ENCODE measurements around the gene SNURF. TPM values are rescaled to one million over a fixed set of nuclear protein-coding genes. Genes with fewer than 3 reads are reported as not detected.
"Not testable (repeated sequence)": the region's sequence is repeated elsewhere in the genome, so short reads cannot be mapped to it uniquely, and the experiment has no call there.

Gene SNURF
- total RNA-seq, 1 donor from 2014 or later, result 21.3 TPM

DNA sequence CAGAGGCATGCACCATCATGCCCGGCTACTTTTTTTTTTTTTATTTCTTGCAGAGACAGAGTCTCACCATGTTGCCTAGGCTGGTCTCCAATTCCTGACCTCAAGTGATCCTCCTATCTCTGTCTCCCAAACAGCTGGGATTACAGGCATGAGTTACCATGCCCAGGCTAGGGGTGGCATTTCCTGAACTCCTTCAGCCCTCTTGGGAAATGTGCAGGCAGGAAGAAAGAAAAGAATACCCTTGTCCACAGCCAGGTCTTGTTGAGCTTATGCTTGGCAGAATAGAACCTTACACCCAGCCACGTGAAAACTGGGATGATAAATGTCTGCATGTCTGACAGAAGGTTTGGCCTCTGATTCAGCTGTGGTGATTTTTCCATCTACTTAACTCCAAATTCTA, 30.2 kb upstream of the SNURF start:
- DNase-seq (no peak), ATAC-seq (no peak)
- TF ChIP-seq, protein P1, sequence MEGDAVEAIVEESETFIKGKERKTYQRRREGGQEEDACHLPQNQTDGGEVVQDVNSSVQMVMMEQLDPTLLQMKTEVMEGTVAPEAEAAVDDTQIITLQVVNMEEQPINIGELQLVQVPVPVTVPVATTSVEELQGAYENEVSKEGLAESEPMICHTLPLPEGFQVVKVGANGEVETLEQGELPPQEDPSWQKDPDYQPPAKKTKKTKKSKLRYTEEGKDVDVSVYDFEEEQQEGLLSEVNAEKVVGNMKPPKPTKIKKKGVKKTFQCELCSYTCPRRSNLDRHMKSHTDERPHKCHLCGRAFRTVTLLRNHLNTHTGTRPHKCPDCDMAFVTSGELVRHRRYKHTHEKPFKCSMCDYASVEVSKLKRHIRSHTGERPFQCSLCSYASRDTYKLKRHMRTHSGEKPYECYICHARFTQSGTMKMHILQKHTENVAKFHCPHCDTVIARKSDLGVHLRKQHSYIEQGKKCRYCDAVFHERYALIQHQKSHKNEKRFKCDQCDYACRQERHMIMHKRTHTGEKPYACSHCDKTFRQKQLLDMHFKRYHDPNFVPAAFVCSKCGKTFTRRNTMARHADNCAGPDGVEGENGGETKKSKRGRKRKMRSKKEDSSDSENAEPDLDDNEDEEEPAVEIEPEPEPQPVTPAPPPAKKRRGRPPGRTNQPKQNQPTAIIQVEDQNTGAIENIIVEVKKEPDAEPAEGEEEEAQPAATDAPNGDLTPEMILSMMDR (IDR thresholded peaks at IDR 0.05), result no peak
- Histone ChIP-seq H3K27me3 (ENCODE audit: low read depth) (no peaks in the 10 kb centered on the region), H3K4me3 (no peak overlapping the region), H3K9me3 (no peaks in the 10 kb centered on the region), H3K4me1 (no peaks in the 10 kb centered on the region), H3K36me3 (no peaks in the 10 kb centered on the region), H3K27ac (no peak overlapping the region)
- intact Hi-C loops (cut with DNase I), result no loop called here

DNA sequence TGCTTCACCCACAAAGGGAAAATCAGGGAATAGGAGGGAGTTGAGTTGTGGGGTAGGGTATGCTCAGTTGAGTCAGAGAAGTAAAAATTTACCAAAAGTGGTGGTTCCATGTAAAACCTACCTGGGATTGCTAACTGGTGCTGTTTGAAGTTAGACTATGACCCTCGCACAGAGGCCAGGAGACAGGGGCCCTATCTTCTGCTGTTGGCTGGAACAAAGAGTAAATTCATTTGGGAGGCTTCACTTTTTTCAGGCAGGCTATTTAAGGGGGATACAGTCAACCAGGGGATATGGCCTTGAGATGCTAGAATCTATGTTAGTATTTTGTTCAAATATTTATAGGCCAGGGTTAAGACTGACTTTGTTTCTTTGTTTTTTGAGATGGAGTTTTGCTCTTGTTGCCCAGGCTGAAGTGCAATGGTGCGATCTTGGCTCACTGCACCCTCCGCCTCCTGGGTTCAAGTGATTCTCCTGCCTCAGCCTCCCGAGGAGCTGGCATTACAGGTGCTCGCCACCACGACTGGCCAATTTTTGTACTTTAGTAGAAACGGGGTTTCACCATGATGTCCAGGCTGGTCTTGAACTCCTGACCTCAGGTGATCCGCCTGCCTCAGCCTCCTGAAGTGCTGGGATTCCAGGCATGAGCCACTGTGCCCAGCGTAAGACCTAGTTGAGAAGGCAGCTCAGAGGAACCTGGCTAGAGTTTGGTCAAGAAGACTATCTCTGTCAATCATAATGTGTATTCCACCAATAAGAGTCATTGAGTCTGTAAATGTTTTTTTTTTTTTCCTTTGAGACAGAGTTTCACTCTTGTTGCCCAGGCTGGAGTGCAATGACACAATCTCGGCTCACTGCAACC, 22.7 kb upstream of the SNURF start:
- H3K4me3 ChIP-seq; intact Hi-C loops (cut with DNase I); ATAC-seq; H3K4me1 ChIP-seq; H3K36me3 ChIP-seq; H3K9me3 ChIP-seq; H3K27ac ChIP-seq; DNase-seq; H3K27me3 ChIP-seq (ENCODE audit: low read depth): not testable (repeated sequence)

DNA sequence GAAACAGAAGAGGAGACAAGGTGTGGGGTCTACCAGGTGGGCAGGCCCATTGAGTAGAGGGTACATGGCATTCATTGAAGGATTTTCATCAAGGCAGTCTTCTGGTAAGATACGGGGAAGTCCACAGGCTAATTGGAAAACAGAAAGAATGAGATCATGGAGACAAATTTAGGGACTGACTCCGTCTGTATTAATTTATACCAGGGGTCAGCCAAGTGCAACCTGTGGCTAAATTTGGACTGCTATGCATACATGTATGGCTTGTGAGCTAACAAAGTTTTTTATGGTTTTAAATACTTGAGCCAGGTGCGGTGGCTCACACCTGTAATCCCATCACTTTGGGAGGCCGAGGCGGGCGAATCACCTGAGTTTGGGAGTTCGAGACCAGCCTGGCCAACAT, 21.1 kb upstream of the SNURF start:
- peaks cover 5% of the 10 kb centered on the region for H3K9me3 ChIP-seq
- TF ChIP-seq, protein P1 (IDR thresholded peaks at IDR 0.05), result no peak
- intact Hi-C loops (cut with DNase I), result no loop called here
- H3K27ac ChIP-seq, result no peak overlapping the region
- ATAC-seq, result no peak
- no peaks in the 10 kb centered on the region for H3K4me1 ChIP-seq
- H3K36me3 ChIP-seq, result no peaks in the 10 kb centered on the region
- H3K27me3 ChIP-seq (ENCODE audit: low read depth), result no peaks in the 10 kb centered on the region
- DNase-seq, result no peak
- H3K4me3 ChIP-seq, result no peak overlapping the region

DNA sequence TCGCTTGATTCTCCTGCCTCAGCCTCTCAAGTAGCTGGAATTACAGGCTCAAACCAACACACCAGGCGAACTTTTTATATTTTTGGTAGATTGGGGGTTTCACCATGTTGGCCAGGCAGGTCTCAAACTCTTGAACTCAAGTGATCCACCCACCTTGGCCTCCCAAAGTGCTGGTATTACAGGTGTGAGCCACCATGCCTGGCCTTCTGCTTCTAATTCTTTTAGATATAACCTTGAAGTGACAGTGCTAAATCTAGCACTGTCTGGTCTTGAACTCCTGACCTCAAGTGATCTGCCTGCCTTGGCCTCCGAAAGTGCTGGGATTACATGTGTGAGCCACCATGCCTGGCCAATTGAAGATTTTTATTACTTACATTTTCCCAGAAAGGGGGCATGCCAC, 16.6 kb upstream of the SNURF start:
- H3K27ac ChIP-seq; H3K9me3 ChIP-seq; H3K36me3 ChIP-seq; intact Hi-C loops (cut with DNase I); DNase-seq; H3K4me3 ChIP-seq; H3K27me3 ChIP-seq (ENCODE audit: low read depth); ATAC-seq; H3K4me1 ChIP-seq: not testable (repeated sequence)

DNA sequence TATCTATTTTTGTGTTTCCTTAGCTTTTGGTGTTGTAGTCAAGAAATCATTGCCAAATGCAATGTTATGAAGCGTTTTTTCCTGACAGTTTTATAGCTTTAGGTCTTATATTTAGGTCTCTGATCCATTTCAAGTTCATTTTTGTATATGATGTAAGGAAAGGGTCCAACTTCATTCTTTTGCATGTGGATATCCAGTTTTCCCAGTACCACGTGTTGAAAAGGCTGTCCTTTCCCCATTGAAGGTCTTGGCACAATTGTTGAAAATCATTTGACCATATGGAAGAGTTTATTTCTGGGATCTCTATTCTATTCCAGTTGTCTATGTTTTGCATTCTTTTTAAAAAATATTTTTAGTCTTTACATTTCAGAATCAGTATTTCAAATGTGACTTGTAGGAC, 14.6 kb upstream of the SNURF start:
- Histone ChIP-seq H3K27me3 (ENCODE audit: low read depth) (no peaks in the 10 kb centered on the region), H3K4me3 (no peak overlapping the region), H3K9me3 (peaks cover under 1% of the 10 kb centered on the region), H3K4me1 (no peaks in the 10 kb centered on the region), H3K27ac (no peak overlapping the region), H3K36me3 (no peaks in the 10 kb centered on the region)
- TF ChIP-seq, protein P1 (IDR thresholded peaks at IDR 0.05), result no peak
- ATAC-seq (no peak), DNase-seq (no peak)
- intact Hi-C loops (cut with DNase I), result no loop called here

DNA sequence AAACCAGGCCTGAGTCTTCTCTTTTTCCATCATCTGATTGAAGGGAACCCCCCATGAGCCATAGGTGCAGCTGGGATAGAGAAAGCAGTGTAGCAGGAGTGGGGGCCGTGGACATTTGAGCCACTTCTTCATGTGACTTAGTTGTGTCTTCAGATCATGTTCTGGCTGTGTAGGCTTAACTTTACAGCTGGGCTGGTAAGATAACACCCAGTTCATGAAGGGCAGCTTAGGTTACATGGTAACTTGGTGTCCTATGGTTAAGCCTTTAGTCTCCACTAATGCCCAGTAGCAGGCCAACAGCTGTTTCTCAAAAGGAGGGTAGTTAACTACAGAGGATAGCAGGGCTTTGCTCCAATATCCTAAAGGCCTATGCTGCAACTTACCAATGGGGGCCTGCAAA, 11.4 kb upstream of the SNURF start:
- no peak for DNase-seq
- ATAC-seq, result no peak
- H3K27me3 ChIP-seq (ENCODE audit: low read depth), result no peaks in the 10 kb centered on the region
- H3K4me1 ChIP-seq, result no peaks in the 10 kb centered on the region
- no peak overlapping the region for H3K4me3 ChIP-seq
- intact Hi-C loops (cut with DNase I), result no loop called here
- no peaks in the 10 kb centered on the region for H3K9me3 ChIP-seq
- no peak overlapping the region for H3K27ac ChIP-seq
- TF ChIP-seq, protein P1 (IDR thresholded peaks at IDR 0.05), result no peak
- no peaks in the 10 kb centered on the region for H3K36me3 ChIP-seq
